PFSK-1 (cell line): ENCODE data around the gene NEDD4L.

Experiments
- POLR2AphosphoS5 ChIP-seq: IDR thresholded peaks from 2 replicates; pipeline ENCODE4 v1.6.1; 2012; ENCODE audit warnings: low read depth, mild to moderate bottlenecking, control low read depth, low read length, moderate library complexity
- SIN3A ChIP-seq: IDR thresholded peaks from 2 replicates; pipeline ENCODE4 v1.6.1; 2012; ENCODE audit warnings: mild to moderate bottlenecking, low read length, moderate library complexity, borderline replicate concordance; ENCODE audit not compliant: insufficient read depth
- TAF1 ChIP-seq: IDR thresholded peaks from 2 replicates; pipeline ENCODE4 v1.6.1; 2012; ENCODE audit warnings: low read length, control low read depth, borderline replicate concordance; ENCODE audit not compliant: insufficient read depth
- TF ChIP-seq, protein P1 (sequence below), 2 experiments: IDR thresholded peaks; 2 replicates each; pipeline versions ENCODE4 v1.6.1 to v1.8.0; 2011 to 2012; ENCODE audit warnings: low read depth in 2 of 2, low read length in 2 of 2, control low read depth in 1 of 2, inconsistent platforms in 1 of 2, mild to moderate bottlenecking in 1 of 2, moderate library complexity in 1 of 2; ENCODE audit not compliant: insufficient read depth in 1 of 2

DNA sequence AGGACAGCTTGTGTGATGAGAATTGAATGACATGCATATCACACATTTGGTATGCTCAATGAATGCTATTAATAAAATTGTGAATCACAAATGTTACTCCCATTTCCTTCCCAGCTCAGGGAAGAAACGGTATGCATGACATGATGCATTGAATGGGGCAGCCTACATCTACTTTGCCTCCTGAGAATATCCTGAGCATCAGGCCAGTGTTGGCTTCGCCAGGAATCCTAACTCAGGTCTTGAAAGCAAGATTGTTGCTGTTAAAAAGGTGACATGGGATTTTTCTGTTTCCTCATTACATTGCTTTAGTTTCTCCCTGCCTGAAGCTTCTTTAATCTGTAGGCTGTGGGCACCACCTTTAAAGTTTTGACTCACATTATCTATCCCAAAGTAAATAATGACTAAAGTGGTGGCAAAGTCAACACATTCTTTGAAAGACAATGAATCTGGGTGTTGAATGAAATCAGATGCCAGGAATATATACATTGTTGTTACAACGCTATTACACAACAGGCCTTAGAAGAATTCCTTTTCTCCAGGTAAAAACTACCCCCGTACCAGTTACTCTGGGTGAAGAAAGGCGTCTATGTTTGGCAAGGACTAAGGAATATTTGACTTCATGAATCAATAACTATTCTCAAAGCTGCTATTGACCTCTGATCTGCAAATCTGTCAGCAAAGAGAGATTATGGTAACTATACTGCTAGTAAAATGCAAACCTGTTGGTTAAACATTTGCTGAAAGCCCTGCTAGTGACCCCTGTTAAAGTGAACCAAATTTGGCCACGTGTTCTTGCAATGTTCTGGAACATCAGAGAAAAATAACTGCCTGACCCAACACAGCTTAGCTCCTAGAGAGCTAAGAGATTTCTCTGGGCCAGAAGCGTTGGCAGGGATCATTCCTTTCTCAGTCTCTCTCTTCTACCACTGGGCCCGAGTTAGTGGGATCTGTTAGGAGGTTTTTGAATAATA is 30.5 kb upstream of the NEDD4L start:
- TF ChIP-seq POLR2AphosphoS5: no peak
- TF ChIP-seq, protein P1, sequence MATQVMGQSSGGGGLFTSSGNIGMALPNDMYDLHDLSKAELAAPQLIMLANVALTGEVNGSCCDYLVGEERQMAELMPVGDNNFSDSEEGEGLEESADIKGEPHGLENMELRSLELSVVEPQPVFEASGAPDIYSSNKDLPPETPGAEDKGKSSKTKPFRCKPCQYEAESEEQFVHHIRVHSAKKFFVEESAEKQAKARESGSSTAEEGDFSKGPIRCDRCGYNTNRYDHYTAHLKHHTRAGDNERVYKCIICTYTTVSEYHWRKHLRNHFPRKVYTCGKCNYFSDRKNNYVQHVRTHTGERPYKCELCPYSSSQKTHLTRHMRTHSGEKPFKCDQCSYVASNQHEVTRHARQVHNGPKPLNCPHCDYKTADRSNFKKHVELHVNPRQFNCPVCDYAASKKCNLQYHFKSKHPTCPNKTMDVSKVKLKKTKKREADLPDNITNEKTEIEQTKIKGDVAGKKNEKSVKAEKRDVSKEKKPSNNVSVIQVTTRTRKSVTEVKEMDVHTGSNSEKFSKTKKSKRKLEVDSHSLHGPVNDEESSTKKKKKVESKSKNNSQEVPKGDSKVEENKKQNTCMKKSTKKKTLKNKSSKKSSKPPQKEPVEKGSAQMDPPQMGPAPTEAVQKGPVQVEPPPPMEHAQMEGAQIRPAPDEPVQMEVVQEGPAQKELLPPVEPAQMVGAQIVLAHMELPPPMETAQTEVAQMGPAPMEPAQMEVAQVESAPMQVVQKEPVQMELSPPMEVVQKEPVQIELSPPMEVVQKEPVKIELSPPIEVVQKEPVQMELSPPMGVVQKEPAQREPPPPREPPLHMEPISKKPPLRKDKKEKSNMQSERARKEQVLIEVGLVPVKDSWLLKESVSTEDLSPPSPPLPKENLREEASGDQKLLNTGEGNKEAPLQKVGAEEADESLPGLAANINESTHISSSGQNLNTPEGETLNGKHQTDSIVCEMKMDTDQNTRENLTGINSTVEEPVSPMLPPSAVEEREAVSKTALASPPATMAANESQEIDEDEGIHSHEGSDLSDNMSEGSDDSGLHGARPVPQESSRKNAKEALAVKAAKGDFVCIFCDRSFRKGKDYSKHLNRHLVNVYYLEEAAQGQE (IDR thresholded peaks at IDR 0.05; ENCODE audit: insufficient read depth in 1 of 2, low read depth in 2 of 2, low read length in 2 of 2): no peak
- no peak for TF ChIP-seq SIN3A
- no peak for TF ChIP-seq TAF1
